HEK293 (cell line): ENCODE measurements around the gene DNER.

Experiments used
- CTCF ChIA-PET: fragments of 350-600 bp; formaldehyde crosslinking; extraction: SDS; loops from one replicate; lab custom pipeline; 2021; ENCODE audit warnings: antibody characterized with exemption; lab: Yijun Ruan, JAX
- POLR2A ChIA-PET: fragments of 300-600 bp; formaldehyde crosslinking; extraction: SDS; loops from one replicate; lab custom pipeline; 2020; ENCODE audit warnings: antibody characterized with exemption, inconsistent platforms; lab: Yijun Ruan, JAX
- H3K27ac ChIP-seq: fragments of 200-500 bp; sonication (Bioruptor generic); 2 replicates; pipeline ENCODE4 v1.5.1; 2014; ENCODE audit warnings: low read depth, low read length, control low read depth, inconsistent platforms; ENCODE audit errors: extremely low read depth
- H3K36me3 ChIP-seq, 2 experiments: fragments of 200-500 bp in 1 of 2; sonication (Bioruptor generic) in 1 of 2; 1 replicate in 1 of 2; 2 replicates in 1 of 2; pipeline ENCODE4 v1.5.1; 2014 to 2017; ENCODE audit warnings: inconsistent platforms in 2 of 2, low read length in 2 of 2; ENCODE audit not compliant: control insufficient read depth in 2 of 2, insufficient read depth in 1 of 2
- H3K4me1 ChIP-seq: fragments of 200-500 bp; sonication (Bioruptor generic); 2 replicates; pipeline ENCODE4 v1.5.1; 2014; ENCODE audit warnings: mild to moderate bottlenecking, low read length, inconsistent platforms; ENCODE audit not compliant: control insufficient read depth, insufficient read depth
- H3K4me3 ChIP-seq: 2 replicates; pipeline ENCODE4 v1.5.1; 2011; ENCODE audit warnings: low read depth, mild to moderate bottlenecking, control low read depth, low read length, moderate library complexity
- H3K9me3 ChIP-seq: fragments of 200-500 bp; sonication (Bioruptor generic); 2 replicates; pipeline ENCODE4 v1.5.1; 2014; ENCODE audit warnings: low read depth, low read length, inconsistent platforms; ENCODE audit not compliant: control insufficient read depth, insufficient read depth
- HOXC10 ChIP-seq: sonication (generic); formaldehyde crosslinking; IDR thresholded peaks from 2 replicates; pipeline ENCODE4 v1.8.1; 2023; ENCODE audit warnings: mild to moderate bottlenecking, missing genetic modification reagents
- PBX3 ChIP-seq: sonication (generic); formaldehyde crosslinking; IDR thresholded peaks from 2 replicates; pipeline ENCODE4 v1.8.1; 2022; ENCODE audit warnings: mild to moderate bottlenecking, moderate library complexity, missing genetic modification reagents
- SALL2 ChIP-seq: fragments of 450-650 bp; formaldehyde crosslinking; IDR thresholded peaks from 2 replicates; pipeline ENCODE4 v1.5.0; 2017; ENCODE audit warnings: missing biosample characterization, mild to moderate bottlenecking, missing genetic modification characterization, borderline replicate concordance
- ZBTB44 ChIP-seq: fragments of 450-650 bp; IDR thresholded peaks from 2 replicates; pipeline ENCODE4 v1.5.1; 2018; ENCODE audit warnings: missing biosample characterization, mild to moderate bottlenecking, missing genetic modification characterization
- ZNF138 ChIP-seq: fragments of 450-650 bp; formaldehyde crosslinking; IDR thresholded peaks from 2 replicates; pipeline ENCODE4 v1.5.1; 2016; ENCODE audit warnings: missing biosample characterization, missing genetic modification characterization, borderline replicate concordance
- ZNF223 ChIP-seq: fragments of 450-650 bp; formaldehyde crosslinking; IDR thresholded peaks from 2 replicates; pipeline ENCODE4 v1.5.1; 2016; ENCODE audit warnings: missing biosample characterization, missing genetic modification characterization
- ZNF23 ChIP-seq: fragments of 450-650 bp; formaldehyde crosslinking; IDR thresholded peaks from 2 replicates; pipeline ENCODE4 v1.5.1; 2016; ENCODE audit warnings: missing biosample characterization, missing genetic modification characterization, borderline replicate concordance
- ZNF280C ChIP-seq: fragments of 450-650 bp; formaldehyde crosslinking; IDR thresholded peaks from 2 replicates; pipeline ENCODE4 v1.5.1; 2016; ENCODE audit warnings: missing biosample characterization, missing genetic modification characterization
- ZNF350 ChIP-seq: fragments of 450-650 bp; formaldehyde crosslinking; IDR thresholded peaks from 2 replicates; pipeline ENCODE4 v1.5.0; 2017; ENCODE audit warnings: missing biosample characterization, mild to moderate bottlenecking, missing genetic modification characterization
- ZNF426 ChIP-seq: fragments of 450-650 bp; formaldehyde crosslinking; IDR thresholded peaks from 2 replicates; pipeline ENCODE4 v1.5.1; 2017; ENCODE audit warnings: missing biosample characterization, missing genetic modification characterization, mild to moderate bottlenecking, inconsistent platforms, moderate library complexity
- ZNF501 ChIP-seq: fragments of 450-650 bp; formaldehyde crosslinking; IDR thresholded peaks from 2 replicates; pipeline ENCODE4 v1.5.1; 2016; ENCODE audit warnings: missing biosample characterization, missing genetic modification characterization
- ZNF510 ChIP-seq: fragments of 450-650 bp; formaldehyde crosslinking; IDR thresholded peaks from 2 replicates; pipeline ENCODE4 v1.5.1; 2018; ENCODE audit warnings: mild to moderate bottlenecking, missing genetic modification characterization, missing biosample characterization; ENCODE audit not compliant: insufficient replicate concordance
- ZNF610 ChIP-seq: fragments of 450-650 bp; formaldehyde crosslinking; IDR thresholded peaks from 2 replicates; pipeline ENCODE4 v1.5.1; 2016; ENCODE audit warnings: missing biosample characterization, missing genetic modification characterization, borderline replicate concordance
- ZNF692 ChIP-seq: fragments of 450-650 bp; formaldehyde crosslinking; IDR thresholded peaks from 2 replicates; pipeline ENCODE4 v1.5.1; 2016; ENCODE audit warnings: missing biosample characterization, missing genetic modification characterization
- ZNF701 ChIP-seq: fragments of 450-650 bp; formaldehyde crosslinking; IDR thresholded peaks from 2 replicates; pipeline ENCODE4 v1.5.1; 2016; ENCODE audit warnings: missing biosample characterization, missing genetic modification characterization
- ZSCAN18 ChIP-seq: fragments of 450-650 bp; formaldehyde crosslinking; IDR thresholded peaks from 2 replicates; pipeline ENCODE4 v1.5.1; 2016; ENCODE audit warnings: missing biosample characterization, missing genetic modification characterization
- ZSCAN23 ChIP-seq: fragments of 450-650 bp; formaldehyde crosslinking; IDR thresholded peaks from 2 replicates; pipeline ENCODE4 v1.5.1; 2016; ENCODE audit warnings: missing biosample characterization, missing genetic modification characterization
- ZSCAN5A ChIP-seq: fragments of 450-650 bp; formaldehyde crosslinking; IDR thresholded peaks from 2 replicates; pipeline ENCODE4 v1.5.1; 2016; ENCODE audit warnings: missing biosample characterization, missing genetic modification characterization

The DNER gene

GRCh38 chr2:229650901-229651300 is 63.5 kb downstream of the DNER start:
- no peak overlapping the region for H3K4me3 ChIP-seq
- POLR2A ChIA-PET = no interaction called here
- no peak overlapping the region for H3K27ac ChIP-seq
- no peaks in the 10 kb centered on the region for H3K36me3 ChIP-seq
- TF ChIP-seq ZNF501 (tag by site-specific recombination) (no peak), ZNF692 (no peak), PBX3 (CRISPR knock-in tag) (no peak), SALL2 (tag by site-specific recombination) (no peak), ZNF610 (tag by site-specific recombination) (no peak), HOXC10 (CRISPR knock-in tag) (no peak), ZNF426 (tag by site-specific recombination) (no peak), ZSCAN18 (tag by site-specific recombination) (no peak), ZNF280C (tag by site-specific recombination) (no peak), ZBTB44 (tag by site-specific recombination) (no peak), ZNF510 (tag by site-specific recombination) (no peak), ZNF223 (tag by site-specific recombination) (no peak), ZSCAN23 (no peak), ZNF138 (tag by site-specific recombination) (no peak), ZNF350 (tag by site-specific recombination) (no peak), ZNF701 (no peak), ZSCAN5A (tag by site-specific recombination) (no peak), ZNF23 (tag by site-specific recombination) (no peak)
- H3K4me1 ChIP-seq = no peaks in the 10 kb centered on the region
- CTCF ChIA-PET = no interaction called here
- no peaks in the 10 kb centered on the region for H3K9me3 ChIP-seq
